DOHH2 (cell line): ENCODE measurements around the gene RNU1-1.
"Not testable (repeated sequence)": the region's sequence is repeated elsewhere in the genome, so short reads cannot be mapped to it uniquely, and the experiment has no call there.

Experiments
- CTCF ChIP-seq: fragments of 200-600 bp; sonication (generic); IDR thresholded peaks from one replicate; pipeline ENCODE4 v1.5.1; 2014; ENCODE audit warnings: antibody characterized with exemption, mild to moderate bottlenecking, low read depth, low read length; ENCODE audit not compliant: poor library complexity, severe bottlenecking
- EZH2phosphoT487 ChIP-seq: fragments of 200-600 bp; sonication (generic); IDR thresholded peaks from 2 replicates; pipeline ENCODE4 v1.6.1; 2017; ENCODE audit warnings: borderline replicate concordance, mild to moderate bottlenecking, antibody characterized with exemption, low read length, moderate library complexity, mixed read lengths

DNA sequence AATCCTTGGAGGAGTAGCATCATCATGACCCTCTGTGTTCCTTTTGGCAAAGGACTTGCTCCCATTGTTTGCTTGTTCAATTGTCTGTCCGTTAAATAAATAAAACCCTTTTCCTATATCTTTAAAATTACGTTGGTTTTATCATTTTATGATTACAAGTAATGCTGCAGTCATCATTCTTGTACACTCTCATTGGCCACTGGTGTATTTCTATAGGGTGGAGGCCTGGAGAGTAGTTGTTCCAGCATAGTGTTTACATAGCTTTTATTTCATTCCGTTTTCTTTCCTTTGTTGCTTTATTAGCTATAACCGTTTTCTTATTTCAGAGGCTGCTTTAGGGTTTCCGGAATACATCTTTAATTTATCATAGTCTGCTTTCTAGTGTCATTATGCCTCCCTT, 7.6 kb upstream of the RNU1-1 start:
- TF ChIP-seq CTCF, EZH2phosphoT487: not testable (repeated sequence)
